ENCODE measurements around the gene TFCP2L1.

The TFCP2L1 gene

DNA sequence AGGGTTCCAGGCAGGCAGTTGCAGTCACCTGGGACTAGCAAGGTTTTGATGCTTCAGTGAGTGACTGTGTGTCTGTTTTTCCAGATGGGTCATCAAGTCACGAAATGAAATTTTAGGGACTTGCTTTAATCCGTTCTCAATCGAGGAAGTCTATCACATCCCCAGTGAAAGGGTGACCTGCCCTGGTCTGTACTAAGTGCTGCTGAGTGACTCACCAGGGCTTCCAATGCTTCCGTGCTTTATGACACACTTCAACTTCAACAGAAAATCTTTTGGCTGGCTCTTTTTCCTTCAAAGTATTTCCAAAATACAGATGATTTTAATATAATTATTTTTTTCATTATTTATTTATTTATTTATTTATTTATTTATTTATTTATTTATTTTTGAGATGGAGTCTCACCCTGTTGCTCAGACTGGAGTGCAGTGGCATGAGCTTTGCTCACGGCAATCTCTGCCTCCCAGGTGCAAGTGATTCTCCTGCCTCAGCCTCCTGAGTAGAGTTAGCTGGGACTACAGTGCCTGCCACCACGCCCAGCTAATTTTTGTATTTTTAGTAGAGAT is 18.4 kb downstream of the TFCP2L1 start:
- DNase-seq: no peak

- no peak for DNase-seq
Observed at GRCh38 chr2:121263996-121264715, 20.8 kb downstream of the TFCP2L1 start.

GRCh38 chr2:121260370-121261154 is 24.4 kb downstream of the TFCP2L1 start:
- no peak for DNase-seq

DNA sequence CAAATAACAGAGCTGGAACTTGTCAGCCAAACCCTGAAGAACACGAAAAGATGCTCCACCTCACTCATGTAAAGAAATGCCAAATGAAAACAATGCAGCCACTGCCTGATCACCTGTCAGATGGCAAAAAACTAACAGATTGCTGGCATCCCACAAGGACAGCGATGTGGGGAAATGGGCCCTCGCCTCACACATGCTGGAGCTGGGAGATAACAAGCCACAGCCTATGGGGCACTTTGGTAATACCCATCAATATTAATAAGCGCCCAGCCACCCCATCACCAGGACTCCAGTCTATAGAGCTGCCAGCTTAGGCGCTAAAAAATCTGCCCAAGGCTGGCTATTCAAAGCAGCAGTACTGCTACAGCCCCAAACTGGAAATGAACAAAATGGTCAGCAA is 27.0 kb downstream of the TFCP2L1 start:
- DNase-seq: peak; percentile 61

GRCh38 chr2:121257480-121257840 is 27.5 kb downstream of the TFCP2L1 start:
- peak; percentile 54 for DNase-seq

GRCh38 chr2:121256720-121257479 is 28.1 kb downstream of the TFCP2L1 start:
- peak; percentile 32 for DNase-seq

DNA sequence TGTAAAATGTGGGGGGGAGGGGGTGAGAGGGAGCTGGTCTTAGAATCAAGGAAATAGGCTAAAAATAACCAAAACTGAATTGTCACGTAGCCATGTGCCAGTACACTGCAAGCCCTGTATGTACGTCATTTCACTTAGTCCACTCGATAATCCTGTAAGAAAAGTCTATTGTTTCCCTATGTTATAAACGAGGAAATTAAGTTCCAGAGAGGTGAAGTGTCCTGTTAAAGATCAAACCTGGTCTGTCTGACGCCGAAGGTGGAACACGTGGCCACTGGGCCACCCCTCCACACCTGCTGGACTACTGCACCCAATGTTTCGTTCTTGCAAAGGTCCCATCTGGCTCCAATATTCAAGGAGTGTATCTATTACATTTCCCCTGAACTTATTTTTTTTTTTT is 29.6 kb downstream of the TFCP2L1 start:
- no peak for DNase-seq

DNA sequence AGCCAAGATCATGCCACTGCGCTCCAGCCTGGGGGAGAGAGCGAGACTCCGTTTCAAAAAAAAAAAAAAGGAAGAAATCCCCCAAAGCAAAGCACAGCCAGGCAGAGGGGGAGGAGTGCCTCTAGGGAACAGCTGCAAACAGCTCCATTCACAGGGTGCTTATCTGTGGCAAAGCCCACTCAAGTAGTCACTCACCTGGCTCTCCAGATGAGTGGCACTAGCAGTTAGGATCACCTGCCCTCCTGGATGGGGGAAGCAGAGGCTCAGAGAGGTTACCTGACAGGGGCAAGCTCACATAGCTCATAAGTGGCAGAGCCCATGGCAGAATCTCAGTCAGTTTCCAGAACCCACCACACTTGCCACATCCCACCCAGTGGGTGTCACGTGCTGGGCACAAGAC is 30.3 kb downstream of the TFCP2L1 start:
- DNase-seq: no peak

DNA sequence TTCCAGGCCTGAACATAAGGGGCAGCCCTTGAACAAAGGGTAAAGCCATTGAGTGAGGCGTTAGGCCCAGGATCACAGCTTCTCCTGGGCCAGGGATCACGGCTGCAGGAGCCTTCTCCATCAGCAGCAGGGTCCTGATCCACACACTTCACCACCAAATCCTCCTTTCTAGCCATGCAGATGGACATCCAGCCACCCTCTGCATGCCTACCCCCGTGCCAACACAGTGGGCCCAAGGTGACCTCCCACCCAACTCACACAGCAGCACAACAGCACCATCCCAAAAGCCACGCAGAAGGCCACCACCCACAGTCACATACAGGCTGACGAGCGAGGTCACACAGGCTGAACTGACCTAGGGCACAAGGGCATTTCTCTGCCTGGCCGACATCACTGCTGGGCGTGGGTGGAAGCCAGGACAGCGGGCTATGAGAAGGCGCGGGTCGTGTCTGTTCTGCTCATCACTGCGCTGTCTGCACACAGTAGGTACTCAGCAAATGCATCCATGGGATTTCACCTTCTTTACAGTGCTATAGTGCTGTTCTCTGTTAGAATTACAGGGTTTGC is 31.2 kb downstream of the TFCP2L1 start:
- no peak for DNase-seq

GRCh38 chr2:121253021-121253673 is 31.9 kb downstream of the TFCP2L1 start:
- DNase-seq: no peak

DNA sequence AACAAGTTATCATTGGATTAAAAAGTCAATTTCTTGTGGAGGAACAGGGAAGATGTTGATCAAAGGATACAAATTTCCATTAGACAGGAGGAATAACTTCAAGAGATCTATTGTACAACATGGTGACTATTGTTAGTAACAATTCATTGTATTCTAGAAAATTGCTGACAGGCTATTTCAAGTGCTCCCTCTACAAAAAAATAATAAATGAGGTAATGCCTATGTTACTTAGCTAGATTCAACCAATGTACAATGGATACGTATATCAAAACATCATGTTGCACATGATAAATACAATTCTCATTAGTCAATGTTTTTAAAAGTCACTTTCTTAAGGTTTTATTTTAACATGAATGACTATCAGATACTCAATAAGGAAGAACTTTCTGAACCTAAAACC is 33.5 kb downstream of the TFCP2L1 start:
- DNase-seq: no peak

DNA sequence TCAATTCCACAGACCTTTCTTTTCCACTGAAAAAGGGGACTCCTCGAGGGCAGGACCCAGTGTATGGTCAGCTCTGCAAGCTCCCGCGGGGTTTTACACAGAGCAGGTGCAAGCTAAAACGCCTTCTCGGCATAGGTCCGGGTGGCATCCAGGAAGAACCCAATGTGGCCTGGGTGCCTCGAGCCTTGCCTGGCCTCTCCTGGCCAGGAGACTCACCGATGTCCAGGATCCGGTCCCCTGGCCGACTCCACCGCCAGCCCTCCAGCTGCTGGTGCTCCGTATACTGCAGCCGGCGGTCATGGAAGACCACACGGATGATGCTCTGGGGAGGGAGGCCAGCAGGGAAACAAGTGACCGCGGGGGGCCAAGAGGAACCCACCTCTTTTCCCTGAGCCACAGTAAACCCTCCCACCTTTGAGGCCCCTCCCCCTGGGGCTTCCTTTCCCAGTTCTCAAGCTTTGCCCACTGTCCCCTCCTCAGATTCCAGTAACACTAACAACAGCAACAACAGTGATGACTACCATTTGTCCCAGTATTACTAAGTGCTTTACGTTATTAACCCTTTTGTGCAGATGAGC is 36.1 kb downstream of the TFCP2L1 start:
- DNase-seq: no peak

- no peak for DNase-seq
Observed at GRCh38 chr2:121247971-121248370, 37.0 kb downstream of the TFCP2L1 start.

DNA sequence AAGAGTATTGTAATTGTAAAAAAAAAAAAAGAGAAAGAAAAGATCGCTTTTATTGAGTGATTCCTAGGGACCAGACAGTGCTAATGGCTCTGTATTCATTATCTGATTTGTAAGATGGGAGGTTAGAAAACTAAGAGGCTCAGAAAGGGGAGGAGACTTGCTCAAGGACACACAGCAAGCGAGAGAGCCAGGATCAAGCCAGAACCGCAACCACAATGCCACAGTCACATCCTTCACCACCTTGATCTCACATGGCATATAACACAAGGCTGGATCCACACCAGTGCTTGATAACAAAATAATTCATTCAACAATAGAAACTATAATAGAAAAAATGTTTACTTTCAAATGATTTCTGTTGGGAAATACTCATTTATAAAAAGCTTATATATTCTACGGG is 37.5 kb downstream of the TFCP2L1 start:
- DNase-seq: no peak

GRCh38 chr2:121246704-121247255 is 38.2 kb downstream of the TFCP2L1 start:
- DNase-seq: no peak

DNA sequence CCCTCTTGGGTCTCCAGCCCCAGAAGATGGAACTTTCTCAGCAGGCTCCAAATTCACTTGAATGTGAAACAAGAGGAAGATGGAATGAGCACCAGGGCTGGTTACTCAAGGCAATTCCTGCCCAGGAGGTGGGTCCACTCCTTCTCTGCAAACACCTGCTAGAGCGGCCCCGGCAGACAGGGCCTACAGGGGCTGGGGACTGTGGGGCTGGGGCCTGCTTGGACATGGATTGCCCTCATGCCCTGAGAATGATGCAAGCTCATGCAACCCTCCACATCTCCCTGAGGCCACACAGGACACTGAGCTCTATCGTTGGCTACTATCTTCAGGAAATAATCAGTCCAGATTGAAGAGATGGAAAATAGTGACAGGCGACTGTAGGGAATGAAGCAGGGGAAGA is 39.1 kb downstream of the TFCP2L1 start:
- no peak for DNase-seq

- DNase-seq: no peak
Observed at GRCh38 chr2:121245120-121245820, 39.7 kb downstream of the TFCP2L1 start.

GRCh38 chr2:121244616-121245015 is 40.4 kb downstream of the TFCP2L1 start:
- DNase-seq: no peak

- no peak for DNase-seq
Observed at GRCh38 chr2:121243821-121244460, 41.1 kb downstream of the TFCP2L1 start.

DNA sequence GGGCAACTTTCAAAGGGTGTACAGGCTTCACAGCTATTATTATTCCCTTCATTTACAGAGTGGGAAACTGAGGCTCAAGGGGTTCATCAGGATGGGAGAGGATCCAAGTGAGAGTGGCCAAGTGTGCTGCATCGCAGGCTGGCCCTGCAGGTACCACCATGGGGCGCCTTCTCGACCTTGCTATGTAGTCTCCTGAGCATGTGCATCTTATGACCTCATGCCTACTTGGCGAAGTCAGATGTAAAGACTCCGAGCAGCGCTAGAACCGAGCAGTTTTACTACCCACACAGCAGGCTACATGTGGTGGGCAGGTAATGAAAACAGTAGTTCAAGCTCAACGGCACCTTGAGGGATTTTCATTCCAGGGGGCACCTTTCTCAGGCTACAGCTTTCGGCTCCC is 42.0 kb downstream of the TFCP2L1 start:
- no peak for DNase-seq
